GM12865 (cell line): ENCODE measurements around the gene TACR1.

Experiments used
- DNase-seq: peaks from one replicate; pipeline ENCODE4 v3.0.0; 2010; ENCODE audit warnings: low read depth
- H3K4me3 ChIP-seq: 2 replicates; pipeline ENCODE4 v1.5.1; 2011; ENCODE audit warnings: mild to moderate bottlenecking, low read depth, low read length, control low read depth
- CTCF ChIP-seq: IDR thresholded peaks from 2 replicates; pipeline ENCODE4 v1.5.1; 2011; ENCODE audit warnings: low read length, control low read depth, low read depth, inconsistent platforms; ENCODE audit not compliant: insufficient read depth; ENCODE audit errors: missing control alignments

Gene TACR1

GRCh38 chr2:75002007-75002406, 197.3 kb downstream of the TACR1 start:
- no peak overlapping the region for H3K4me3 ChIP-seq
- DNase-seq: no peak

GRCh38 chr2:74999468-74999867, 199.9 kb downstream of the TACR1 start:
- no peak for TF ChIP-seq CTCF
- no peak for DNase-seq

More at GRCh38 chr2:75002007-75002406, 197.3 kb downstream of the TACR1 start:
- no peak for TF ChIP-seq CTCF

More at GRCh38 chr2:74999468-74999867, 199.9 kb downstream of the TACR1 start:
- H3K4me3 ChIP-seq: no peak overlapping the region
